Activated CD8-positive, alpha-beta memory T cell treated with anti-CD3 and anti-CD28 coated beads for 1 hour (primary cell): ENCODE results near the gene TMIGD3.

Experiments
- DNase-seq, 2 donors: peaks; one replicate each; pipeline ENCODE4 v3.0.0-alpha.2; 2020; ENCODE audit warnings: low read depth in 1 of 2; ENCODE audit errors: extremely low read depth in 1 of 2

The TMIGD3 gene

GRCh38 chr1:111449703-111450017 is 53.8 kb downstream of the TMIGD3 start:
- DNase-seq, result no peak

GRCh38 chr1:111448918-111449702 is 54.3 kb downstream of the TMIGD3 start, which contains the start of the genes ATP5PB and WDR77:
Gene ATP5PB, plus strand, starts transcription at chr1:111449464. Its CDS starts 78 bp downstream, at chr1:111449542.
Gene WDR77, minus strand, starts transcription at chr1:111449256. Its CDS starts 87 bp downstream, at chr1:111449169.
- DNase-seq, result peak; percentile 66 to 80

DNA sequence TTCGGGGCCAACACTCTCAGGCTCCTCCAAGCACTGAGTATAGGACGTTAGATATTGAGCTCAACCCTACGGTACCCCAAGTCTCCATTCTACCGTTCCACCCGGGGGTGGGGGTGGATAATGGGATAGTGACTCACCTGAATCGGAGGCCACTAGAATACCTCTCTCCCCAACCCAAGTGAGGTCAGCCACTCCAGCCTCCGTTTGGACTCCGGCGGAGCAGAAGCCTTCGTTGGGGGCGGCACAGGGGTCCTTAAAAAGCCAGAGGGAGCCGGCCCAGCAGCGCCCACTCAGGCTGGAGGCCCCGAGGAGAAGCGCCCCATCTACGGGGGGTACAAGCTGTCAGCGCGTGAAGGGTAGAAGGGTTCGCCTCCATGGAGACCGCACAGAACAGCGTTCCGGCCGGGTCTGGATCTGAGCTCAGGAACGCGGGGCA is 54.9 kb downstream of the TMIGD3 start:
- peak in 1 of 2 donors; percentile 1 for DNase-seq

DNA sequence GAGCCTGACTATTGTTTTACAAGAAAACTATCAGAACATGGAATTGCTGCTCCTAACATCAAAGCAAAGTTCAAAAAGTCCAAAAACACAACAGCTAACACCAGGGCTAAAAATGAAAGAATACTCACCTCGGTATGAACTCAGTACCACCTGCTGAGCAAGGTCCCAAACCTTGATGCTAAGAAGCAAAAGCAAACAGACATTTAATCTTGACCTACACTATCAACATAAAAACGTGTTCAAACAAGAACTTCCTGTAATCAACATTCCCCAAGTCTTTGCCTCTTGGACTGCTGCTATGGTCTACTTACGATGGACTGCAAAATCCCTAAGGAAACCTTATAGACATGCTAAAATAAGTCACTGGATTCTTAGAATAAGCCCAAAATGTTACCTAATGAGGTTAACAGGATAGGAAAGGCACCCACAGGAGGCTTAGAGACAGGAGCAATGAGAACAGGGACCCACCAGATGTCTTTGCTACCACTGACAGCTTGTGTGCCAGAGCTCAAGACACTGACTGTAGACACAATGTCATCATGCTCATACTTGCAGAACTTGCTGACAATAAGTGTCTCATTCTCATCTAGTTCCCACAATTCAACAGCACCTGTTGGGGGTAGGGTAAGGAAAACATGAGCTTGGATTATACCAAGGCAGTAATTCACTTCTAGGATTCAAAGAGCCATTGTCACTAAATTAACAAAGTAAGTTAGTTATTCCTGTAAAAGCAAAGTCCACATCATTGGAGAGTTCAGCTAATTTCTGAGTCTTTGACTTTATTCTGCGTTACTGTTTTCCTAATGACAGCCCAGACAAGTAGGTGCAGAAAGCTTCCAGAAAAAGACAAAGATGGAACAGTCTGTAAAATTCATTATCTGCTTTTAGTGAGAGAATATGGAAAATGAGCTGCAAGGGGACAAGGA is 56.2 kb downstream of the TMIGD3 start:
- DNase-seq, result no peak

DNA sequence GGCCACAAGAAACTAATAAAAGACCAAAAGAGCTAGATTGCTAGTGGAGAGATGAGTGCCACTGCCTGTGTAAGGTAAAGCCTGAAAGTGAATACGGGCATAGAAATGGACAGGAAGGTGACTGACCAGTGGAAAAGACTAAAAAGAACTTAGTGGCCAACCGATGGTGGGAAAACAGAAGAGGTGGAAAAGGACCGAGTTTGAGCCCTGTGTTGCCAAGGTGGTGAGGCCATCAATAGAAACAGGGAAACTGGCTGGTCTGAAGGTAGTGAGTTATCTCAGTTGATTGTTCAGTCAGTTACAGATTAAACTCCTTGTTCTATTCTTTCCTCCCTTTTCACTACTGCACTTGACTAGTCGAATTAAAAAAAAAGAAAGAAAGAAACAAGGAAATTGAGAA is 56.9 kb downstream of the TMIGD3 start:
- no peak for DNase-seq

DNA sequence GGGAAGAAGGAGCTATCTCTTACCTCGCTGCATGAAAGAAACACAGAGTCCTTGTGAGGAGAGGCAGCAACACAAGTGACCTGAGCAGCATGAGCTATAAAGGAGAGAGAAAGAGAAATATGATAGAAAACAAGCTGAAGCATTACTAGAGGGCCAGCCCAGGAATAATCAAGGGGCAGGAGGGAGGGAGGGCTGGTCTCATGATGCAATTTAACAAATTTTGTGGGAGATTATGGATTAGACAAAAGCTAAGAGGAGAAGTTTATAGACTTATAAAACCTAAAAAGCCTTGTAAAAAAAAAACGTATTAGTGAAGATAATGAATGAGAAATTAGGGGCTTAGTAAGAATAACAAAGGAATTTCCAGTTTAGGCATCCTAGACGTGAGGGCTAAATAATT is 59.4 kb downstream of the TMIGD3 start:
- DNase-seq, result no peak

- no peak for DNase-seq
These were observed 61.0 kb downstream of the TMIGD3 start for GRCh38 chr1:111442457-111442856.

- peak; percentile 40 to 46 for DNase-seq
These were observed 61.8 kb downstream of the TMIGD3 start for GRCh38 chr1:111441573-111442192.

DNA sequence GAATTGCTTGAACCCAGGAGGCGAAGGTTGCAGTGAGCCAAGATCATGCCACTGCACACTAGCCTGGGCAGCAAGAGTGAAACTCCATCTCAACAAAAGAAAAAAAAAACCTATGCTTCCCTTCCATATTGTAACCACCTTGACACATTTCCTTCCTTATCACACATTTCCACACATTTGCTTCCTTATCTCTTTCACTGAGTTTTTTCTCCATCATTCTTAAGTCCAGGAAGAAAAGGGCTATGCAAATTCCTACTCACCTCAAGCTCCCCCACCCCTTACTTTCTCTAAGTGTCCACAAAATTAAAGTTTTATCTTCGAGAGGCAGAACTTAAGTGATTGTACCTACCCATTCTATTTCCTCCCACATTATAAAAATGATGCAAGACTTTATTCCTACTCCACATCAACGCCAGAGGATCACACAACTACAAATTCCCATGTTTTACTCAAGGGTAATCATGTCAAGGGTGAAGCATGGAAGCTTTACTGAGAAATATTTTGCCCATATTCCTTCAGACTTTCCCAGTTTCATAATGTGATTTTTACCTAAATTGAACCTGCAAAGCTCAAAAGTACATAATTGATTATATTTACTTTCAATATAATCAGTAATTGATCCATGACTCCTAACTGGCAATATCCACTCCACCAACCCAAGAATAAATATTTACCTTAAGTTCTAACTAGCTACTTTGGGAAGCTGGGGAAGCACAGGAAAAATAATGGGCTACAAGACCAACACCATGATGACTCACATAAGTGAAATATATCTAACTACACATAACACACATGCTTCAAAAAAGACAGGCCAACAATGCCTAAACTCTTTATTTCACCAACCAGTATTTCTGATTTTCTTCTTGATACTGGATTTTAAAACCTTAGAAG is 63.7 kb downstream of the TMIGD3 start:
- DNase-seq, result no peak

- DNase-seq, result no peak
These were observed 66.7 kb downstream of the TMIGD3 start for GRCh38 chr1:111436726-111437125.
